Measurements from ENCODE around the gene SLC7A5.

- TF ChIP-seq ZNF747 (tag by site-specific recombination; IDR thresholded peaks at IDR 0.05), result no peak
- TF ChIP-seq RBAK (tag by site-specific recombination; IDR thresholded peaks at IDR 0.05), result no peak
- TF ChIP-seq ELK4 (IDR thresholded peaks at IDR 0.05; ENCODE audit: borderline replicate concordance, low read depth, low read length), result no peak
- no peak for TF ChIP-seq ZNF148 (tag by site-specific recombination; IDR thresholded peaks at IDR 0.05; ENCODE audit: borderline replicate concordance)
- TF ChIP-seq ZFP41 (tag by site-specific recombination; IDR thresholded peaks at IDR 0.05; ENCODE audit: borderline replicate concordance), result no peak
- no peak for TF ChIP-seq ZBTB11 (tag by site-specific recombination; conservative IDR thresholded peaks at IDR 0.05; ENCODE audit: low read depth)
Measured at GRCh38 chr16:87823181-87823929, 46.0 kb downstream of the SLC7A5 start.
